ENCODE measurements around the gene RNF212.

Gene RNF212, protein sequence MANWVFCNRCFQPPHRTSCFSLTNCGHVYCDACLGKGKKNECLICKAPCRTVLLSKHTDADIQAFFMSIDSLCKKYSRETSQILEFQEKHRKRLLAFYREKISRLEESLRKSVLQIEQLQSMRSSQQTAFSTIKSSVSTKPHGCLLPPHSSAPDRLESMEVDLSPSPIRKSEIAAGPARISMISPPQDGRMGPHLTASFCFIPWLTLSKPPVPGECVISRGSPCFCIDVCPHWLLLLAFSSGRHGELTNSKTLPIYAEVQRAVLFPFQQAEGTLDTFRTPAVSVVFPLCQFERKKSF

GRCh38 chr4:1113311-1114009, at the start of gene RNF212:
RNF212 (minus strand) TSS chr4:1113564; CDS start chr4:1113464, 100 bp downstream.
- peak within 1 kb of the TSS; percentile 77 for H3K4me3 ChIP-seq (ENCODE audit: low read length)
- no peak for DNase-seq (ENCODE audit: low read depth)
- peak within 1 kb of the TSS; percentile 63 for H3K9ac ChIP-seq (ENCODE audit: low read length)
- H3K36me3 ChIP-seq (ENCODE audit: control insufficient read depth, insufficient read depth, low read length, severe bottlenecking), result no peaks in the 10 kb centered on the region
- H3K4me1 ChIP-seq (ENCODE audit: control insufficient read depth, insufficient read depth, low read length), result peaks cover 2% of the 10 kb centered on the region
- H3K27me3 ChIP-seq (replicated peaks; ENCODE audit: control insufficient read depth, insufficient read depth, low read length), result peaks cover 7% of the 10 kb centered on the region
- H3K9me3 ChIP-seq (ENCODE audit: control insufficient read depth, low read length), result no peaks in the 10 kb centered on the region

- no peak overlapping the region for H3K4me3 ChIP-seq (ENCODE audit: low read length)
- peaks cover 3% of the 10 kb centered on the region for H3K4me1 ChIP-seq (ENCODE audit: control insufficient read depth, insufficient read depth, low read length)
- H3K9ac ChIP-seq (ENCODE audit: low read length), result no peak overlapping the region
- DNase-seq (ENCODE audit: low read depth), result no peak
- H3K27me3 ChIP-seq (replicated peaks; ENCODE audit: control insufficient read depth, insufficient read depth, low read length), result no peaks in the 10 kb centered on the region
- no peaks in the 10 kb centered on the region for H3K36me3 ChIP-seq (ENCODE audit: control insufficient read depth, insufficient read depth, low read length, severe bottlenecking)
- H3K9me3 ChIP-seq (ENCODE audit: control insufficient read depth, low read length), result peaks cover 13% of the 10 kb centered on the region
Measured at GRCh38 chr4:1160351-1160750, 47.0 kb upstream of the RNF212 start.

- peaks cover 13% of the 10 kb centered on the region for H3K9me3 ChIP-seq (ENCODE audit: control insufficient read depth, low read length)
- H3K27me3 ChIP-seq (replicated peaks; ENCODE audit: control insufficient read depth, insufficient read depth, low read length), result peaks cover 5% of the 10 kb centered on the region
- no peaks in the 10 kb centered on the region for H3K36me3 ChIP-seq (ENCODE audit: control insufficient read depth, insufficient read depth, low read length, severe bottlenecking)
- no peak overlapping the region for H3K4me3 ChIP-seq (ENCODE audit: low read length)
- H3K4me1 ChIP-seq (ENCODE audit: control insufficient read depth, insufficient read depth, low read length), result peaks cover 12% of the 10 kb centered on the region
- H3K9ac ChIP-seq (ENCODE audit: low read length), result no peak overlapping the region
- no peak for DNase-seq (ENCODE audit: low read depth)
Measured at GRCh38 chr4:1156069-1156468, 42.7 kb upstream of the RNF212 start.

DNA sequence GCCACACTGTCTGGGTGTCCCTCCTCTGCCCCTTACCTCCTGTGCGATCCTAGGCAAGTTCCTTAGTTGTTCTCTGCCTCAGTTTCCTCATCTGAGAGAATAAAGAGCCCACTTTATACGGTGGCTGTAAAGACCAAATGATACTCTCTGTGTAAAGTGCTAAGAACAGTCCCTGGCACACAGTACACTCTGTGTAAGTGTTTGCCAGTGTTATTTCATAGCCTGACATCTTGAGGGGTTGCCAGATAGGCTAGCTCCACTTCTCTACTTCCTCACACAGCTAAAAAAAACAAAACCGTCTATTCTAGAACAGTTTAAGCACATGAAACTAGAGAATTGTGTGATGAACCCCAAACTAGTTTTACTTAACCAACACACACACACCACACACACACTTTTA, 42.0 kb upstream of the RNF212 start:
- H3K9ac ChIP-seq (ENCODE audit: low read length), result no peak overlapping the region
- DNase-seq (ENCODE audit: low read depth), result no peak
- H3K27me3 ChIP-seq (replicated peaks; ENCODE audit: control insufficient read depth, insufficient read depth, low read length), result peaks cover 5% of the 10 kb centered on the region
- H3K4me1 ChIP-seq (ENCODE audit: control insufficient read depth, insufficient read depth, low read length), result peaks cover 12% of the 10 kb centered on the region
- no peaks in the 10 kb centered on the region for H3K36me3 ChIP-seq (ENCODE audit: control insufficient read depth, insufficient read depth, low read length, severe bottlenecking)
- H3K4me3 ChIP-seq (ENCODE audit: low read length), result no peak overlapping the region
- H3K9me3 ChIP-seq (ENCODE audit: control insufficient read depth, low read length), result peaks cover 19% of the 10 kb centered on the region

- H3K4me1 ChIP-seq (ENCODE audit: control insufficient read depth, insufficient read depth, low read length), result peaks cover 12% of the 10 kb centered on the region
- no peak for DNase-seq (ENCODE audit: low read depth)
- no peak overlapping the region for H3K4me3 ChIP-seq (ENCODE audit: low read length)
- H3K27me3 ChIP-seq (replicated peaks; ENCODE audit: control insufficient read depth, insufficient read depth, low read length), result peaks cover 5% of the 10 kb centered on the region
- H3K36me3 ChIP-seq (ENCODE audit: control insufficient read depth, insufficient read depth, low read length, severe bottlenecking), result no peaks in the 10 kb centered on the region
- H3K9ac ChIP-seq (ENCODE audit: low read length), result no peak overlapping the region
- H3K9me3 ChIP-seq (ENCODE audit: control insufficient read depth, low read length), result peaks cover 19% of the 10 kb centered on the region
Measured at GRCh38 chr4:1154523-1155182, 41.3 kb upstream of the RNF212 start.

DNA sequence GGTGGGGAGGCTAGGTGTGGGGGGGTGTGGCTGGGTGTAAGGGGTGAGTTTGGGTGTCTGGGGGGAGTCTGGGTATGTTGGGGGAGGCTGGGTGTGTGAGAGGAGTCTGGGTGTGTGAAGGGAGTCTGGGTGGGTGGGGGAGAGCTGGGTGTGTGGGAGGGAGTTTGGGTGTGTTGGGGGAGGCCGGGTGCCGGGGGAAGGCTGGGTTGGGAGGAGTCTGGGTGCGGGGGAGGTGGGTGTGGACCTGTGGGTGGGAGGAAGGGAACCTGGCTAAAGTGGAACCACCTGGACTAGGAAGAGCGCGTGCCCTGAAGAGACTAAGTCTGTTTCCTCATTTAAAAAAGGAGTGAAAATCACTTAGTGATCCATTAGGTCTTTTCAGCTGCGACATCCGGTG, 40.8 kb upstream of the RNF212 start:
- no peak overlapping the region for H3K9ac ChIP-seq (ENCODE audit: low read length)
- H3K9me3 ChIP-seq (ENCODE audit: control insufficient read depth, low read length), result peaks cover 19% of the 10 kb centered on the region
- peaks cover 5% of the 10 kb centered on the region for H3K27me3 ChIP-seq (replicated peaks; ENCODE audit: control insufficient read depth, insufficient read depth, low read length)
- H3K4me3 ChIP-seq (ENCODE audit: low read length), result no peak overlapping the region
- no peaks in the 10 kb centered on the region for H3K36me3 ChIP-seq (ENCODE audit: control insufficient read depth, insufficient read depth, low read length, severe bottlenecking)
- no peak for DNase-seq (ENCODE audit: low read depth)
- peaks cover 12% of the 10 kb centered on the region for H3K4me1 ChIP-seq (ENCODE audit: control insufficient read depth, insufficient read depth, low read length)

- no peak overlapping the region for H3K4me3 ChIP-seq (ENCODE audit: low read length)
- peaks cover 5% of the 10 kb centered on the region for H3K27me3 ChIP-seq (replicated peaks; ENCODE audit: control insufficient read depth, insufficient read depth, low read length)
- peaks cover 18% of the 10 kb centered on the region for H3K9me3 ChIP-seq (ENCODE audit: control insufficient read depth, low read length)
- H3K4me1 ChIP-seq (ENCODE audit: control insufficient read depth, insufficient read depth, low read length), result peaks cover 12% of the 10 kb centered on the region
- H3K36me3 ChIP-seq (ENCODE audit: control insufficient read depth, insufficient read depth, low read length, severe bottlenecking), result no peaks in the 10 kb centered on the region
- H3K9ac ChIP-seq (ENCODE audit: low read length), result no peak overlapping the region
- DNase-seq (ENCODE audit: low read depth), result no peak
Measured at GRCh38 chr4:1153567-1154090, 40.3 kb upstream of the RNF212 start.

DNA sequence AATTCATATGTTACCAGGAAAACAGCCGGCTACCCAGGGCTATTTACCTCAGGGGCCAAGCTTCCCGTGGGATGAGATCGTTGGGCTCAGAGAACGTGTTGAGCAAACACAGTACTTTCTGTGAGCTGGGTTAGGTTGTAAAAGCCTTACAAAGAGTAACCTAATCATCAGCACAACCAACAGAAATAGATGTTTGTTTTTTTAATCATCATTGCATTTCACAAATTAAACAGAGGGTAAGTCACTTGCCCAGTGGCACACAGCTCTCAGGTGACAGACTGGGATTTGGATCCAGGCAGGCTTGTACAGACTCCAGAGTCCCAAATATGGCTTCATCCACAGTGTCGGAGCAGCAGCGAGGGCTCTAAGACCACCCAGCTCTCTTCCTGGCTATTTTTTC, 38.9 kb upstream of the RNF212 start:
- H3K4me3 ChIP-seq (ENCODE audit: low read length), result no peak overlapping the region
- H3K27me3 ChIP-seq (replicated peaks; ENCODE audit: control insufficient read depth, insufficient read depth, low read length), result peaks cover 5% of the 10 kb centered on the region
- no peak for DNase-seq (ENCODE audit: low read depth)
- H3K4me1 ChIP-seq (ENCODE audit: control insufficient read depth, insufficient read depth, low read length), result peaks cover 12% of the 10 kb centered on the region
- H3K9me3 ChIP-seq (ENCODE audit: control insufficient read depth, low read length), result peaks cover 6% of the 10 kb centered on the region
- H3K36me3 ChIP-seq (ENCODE audit: control insufficient read depth, insufficient read depth, low read length, severe bottlenecking), result no peaks in the 10 kb centered on the region
- H3K9ac ChIP-seq (ENCODE audit: low read length), result no peak overlapping the region

DNA sequence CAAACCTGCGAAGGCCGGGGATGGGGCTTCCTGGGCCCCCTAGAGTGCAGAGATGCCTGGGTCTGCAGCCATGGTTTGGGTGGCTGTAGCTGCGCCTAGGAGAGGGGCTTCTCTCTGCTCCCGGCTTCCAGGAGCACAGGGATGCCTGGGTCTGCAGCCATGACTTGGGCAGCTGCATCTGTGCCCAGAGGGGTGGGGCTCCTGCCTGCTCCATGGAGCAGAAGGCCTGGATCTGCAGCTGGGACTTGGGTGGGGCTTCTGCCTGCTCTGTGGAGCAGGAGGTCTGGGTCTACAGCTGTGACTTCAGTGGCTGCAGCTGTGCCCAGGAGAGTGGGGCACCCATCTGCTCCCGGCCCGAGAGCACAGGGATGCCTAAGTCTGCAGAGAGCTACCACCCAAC, 38.2 kb upstream of the RNF212 start:
- Histone ChIP-seq H3K4me1 (ENCODE audit: control insufficient read depth, insufficient read depth, low read length) (peaks cover 12% of the 10 kb centered on the region), H3K4me3 (ENCODE audit: low read length) (no peak overlapping the region), H3K9me3 (ENCODE audit: control insufficient read depth, low read length) (peaks cover 6% of the 10 kb centered on the region), H3K9ac (ENCODE audit: low read length) (no peak overlapping the region), H3K36me3 (ENCODE audit: control insufficient read depth, insufficient read depth, low read length, severe bottlenecking) (no peaks in the 10 kb centered on the region), H3K27me3 (replicated peaks; ENCODE audit: control insufficient read depth, insufficient read depth, low read length) (peaks cover 5% of the 10 kb centered on the region)
- no peak for DNase-seq (ENCODE audit: low read depth)

- peaks cover 12% of the 10 kb centered on the region for H3K4me1 ChIP-seq (ENCODE audit: control insufficient read depth, insufficient read depth, low read length)
- peaks cover 5% of the 10 kb centered on the region for H3K27me3 ChIP-seq (replicated peaks; ENCODE audit: control insufficient read depth, insufficient read depth, low read length)
- DNase-seq (ENCODE audit: low read depth), result no peak
- no peak overlapping the region for H3K9ac ChIP-seq (ENCODE audit: low read length)
- no peak overlapping the region for H3K4me3 ChIP-seq (ENCODE audit: low read length)
- no peaks in the 10 kb centered on the region for H3K36me3 ChIP-seq (ENCODE audit: control insufficient read depth, insufficient read depth, low read length, severe bottlenecking)
- peaks cover 6% of the 10 kb centered on the region for H3K9me3 ChIP-seq (ENCODE audit: control insufficient read depth, low read length)
Measured at GRCh38 chr4:1150875-1151274, 37.5 kb upstream of the RNF212 start.

GRCh38 chr4:1139860-1140259, 26.5 kb upstream of the RNF212 start:
- Histone ChIP-seq H3K9me3 (ENCODE audit: control insufficient read depth, low read length) (no peaks in the 10 kb centered on the region), H3K9ac (ENCODE audit: low read length) (no peak overlapping the region), H3K36me3 (ENCODE audit: control insufficient read depth, insufficient read depth, low read length, severe bottlenecking) (no peaks in the 10 kb centered on the region), H3K4me3 (ENCODE audit: low read length) (no peak overlapping the region), H3K4me1 (ENCODE audit: control insufficient read depth, insufficient read depth, low read length) (peaks cover 5% of the 10 kb centered on the region), H3K27me3 (replicated peaks; ENCODE audit: control insufficient read depth, insufficient read depth, low read length) (no peaks in the 10 kb centered on the region)
- DNase-seq (ENCODE audit: low read depth), result no peak

All from adipocyte (in vitro differentiated cells).